M059J (cell line): Measurements from ENCODE around the gene ARL13A. TPM values are rescaled to one million over a fixed set of nuclear protein-coding genes. Genes with fewer than 3 reads are reported as not detected.
A peak's percentile ranks its signal among the peaks of the same experiment; 100 is the strongest.

Experiments used
- DNase-seq: peaks from one replicate; pipeline ENCODE4 v3.0.0-alpha.2; 2012; ENCODE audit warnings: low read depth
- total RNA-seq: library from RNA; depleted of rRNA; stranded (reverse); fragments of >200 nt; shearing (Covaris generic); gene quantifications from 2 replicates; pipeline ENCODE4 v1.2.3, GENCODE V29; 2014; rRNA removed

Gene ARL13A
- not detected in 2 replicates for total RNA-seq

DNA sequence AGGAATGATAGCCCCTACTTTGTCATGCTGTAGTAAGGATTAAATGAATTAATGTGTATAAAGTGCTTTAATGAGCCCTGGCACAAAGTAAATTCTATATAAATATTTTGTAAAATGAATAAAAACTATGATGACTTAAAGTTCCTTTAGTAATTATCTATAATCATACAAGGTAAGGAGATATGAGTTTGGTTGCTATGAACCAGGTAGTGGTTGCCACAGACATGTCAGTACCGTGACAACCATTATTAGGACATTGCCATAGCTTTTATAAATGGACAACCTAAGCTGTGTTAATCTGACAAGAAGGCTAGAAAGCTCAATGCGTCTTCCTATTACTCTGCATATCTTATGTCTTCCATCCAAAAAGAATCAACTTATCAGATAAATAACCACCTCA, at the start of gene ARL13A:
TSS of gene ARL13A (plus strand) at position 301 of the 400 bp plus-strand sequence. CDS start 3,982 bp downstream, outside the sequence.
- DNase-seq: no peak

DNA sequence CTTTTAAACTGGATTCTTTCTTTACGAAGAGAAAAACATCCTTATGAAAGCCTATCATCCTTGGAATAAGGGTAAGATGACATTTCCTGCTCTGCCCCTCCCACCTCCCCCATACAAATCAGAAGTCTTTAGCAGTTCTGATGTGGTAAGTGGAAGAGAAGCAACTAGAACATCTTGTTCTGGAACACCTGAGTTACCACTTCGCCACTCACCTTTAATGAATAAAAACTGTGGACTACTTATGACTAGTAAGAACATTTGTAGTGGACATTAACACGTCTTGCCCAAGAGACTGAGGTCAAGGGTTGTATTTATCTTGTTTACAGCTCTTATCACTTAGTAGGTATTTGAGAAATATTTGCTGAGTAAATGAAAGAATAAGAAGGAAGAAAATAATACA, 45.1 kb upstream of the ARL13A start:
- DNase-seq: no peak

DNA sequence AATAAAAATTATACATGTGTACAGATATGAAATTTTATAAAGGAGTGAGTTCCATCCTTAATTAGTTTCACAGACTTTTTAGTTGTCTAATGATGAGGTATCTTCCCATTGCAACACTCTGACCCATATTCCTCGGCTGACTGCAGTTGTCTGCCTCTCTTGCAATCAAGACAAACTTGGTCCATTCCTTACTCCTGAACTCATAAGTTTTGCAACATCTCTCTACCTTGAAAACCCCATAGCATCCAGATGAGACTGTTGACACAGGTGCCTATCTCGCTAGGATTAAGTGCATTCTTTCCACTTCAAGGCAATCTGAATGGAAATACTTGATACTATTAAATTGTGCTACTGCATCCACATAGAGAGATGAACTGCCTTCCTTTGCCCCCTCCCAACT, 43.1 kb upstream of the ARL13A start:
- DNase-seq: no peak

DNA sequence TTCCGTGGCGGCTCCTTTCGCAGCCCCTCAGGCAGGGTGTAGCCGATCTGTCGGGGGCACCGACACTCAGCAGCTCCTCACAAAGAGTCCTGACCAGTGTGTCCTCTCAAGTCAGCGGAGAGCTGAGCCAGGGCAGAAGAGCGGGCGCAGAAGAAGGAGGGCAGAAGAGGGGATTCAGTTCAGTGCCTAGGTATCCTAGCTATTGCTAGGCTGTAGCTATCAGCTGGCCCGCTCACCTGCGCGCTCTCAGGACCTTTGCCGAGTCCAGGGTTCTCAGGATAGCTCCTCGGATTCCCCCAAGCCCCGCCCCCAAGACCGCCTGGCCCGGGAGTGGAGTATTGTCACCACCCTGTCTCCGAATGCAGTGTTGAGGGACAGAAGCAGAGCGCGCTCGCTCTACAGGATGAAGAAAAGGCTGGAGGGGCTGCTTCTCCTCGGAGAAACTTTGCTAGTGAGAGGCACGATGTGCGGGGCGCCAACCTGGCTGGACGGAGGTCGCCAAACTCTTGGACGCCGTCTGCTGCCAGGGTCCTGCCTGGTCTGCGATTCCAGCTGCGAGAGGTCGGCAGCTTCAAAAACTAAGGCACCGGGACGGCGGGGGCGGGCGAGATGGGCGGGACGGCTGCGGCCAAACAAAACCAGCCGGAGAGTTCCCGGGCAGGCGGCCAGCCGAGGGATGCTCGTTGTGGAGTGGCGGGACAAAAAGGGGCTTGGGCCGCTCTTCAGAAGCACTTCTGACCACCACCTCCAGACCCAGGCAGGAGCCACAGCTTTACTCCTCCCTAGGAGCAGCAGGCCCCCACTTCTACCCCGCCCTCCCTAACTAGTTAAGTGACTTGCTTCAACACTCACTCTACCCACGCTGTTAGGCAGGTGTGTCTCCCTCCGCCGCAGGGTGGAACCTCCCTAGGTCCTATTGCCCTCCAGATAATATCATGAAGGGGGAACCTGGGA, 40.6 kb upstream of the ARL13A start, which contains the start of gene XKRX:
TSS of gene XKRX (minus strand) at position 258 of the 954 bp plus-strand sequence. CDS start 613 bp downstream, outside the sequence.
- DNase-seq: peak; percentile 48

DNA sequence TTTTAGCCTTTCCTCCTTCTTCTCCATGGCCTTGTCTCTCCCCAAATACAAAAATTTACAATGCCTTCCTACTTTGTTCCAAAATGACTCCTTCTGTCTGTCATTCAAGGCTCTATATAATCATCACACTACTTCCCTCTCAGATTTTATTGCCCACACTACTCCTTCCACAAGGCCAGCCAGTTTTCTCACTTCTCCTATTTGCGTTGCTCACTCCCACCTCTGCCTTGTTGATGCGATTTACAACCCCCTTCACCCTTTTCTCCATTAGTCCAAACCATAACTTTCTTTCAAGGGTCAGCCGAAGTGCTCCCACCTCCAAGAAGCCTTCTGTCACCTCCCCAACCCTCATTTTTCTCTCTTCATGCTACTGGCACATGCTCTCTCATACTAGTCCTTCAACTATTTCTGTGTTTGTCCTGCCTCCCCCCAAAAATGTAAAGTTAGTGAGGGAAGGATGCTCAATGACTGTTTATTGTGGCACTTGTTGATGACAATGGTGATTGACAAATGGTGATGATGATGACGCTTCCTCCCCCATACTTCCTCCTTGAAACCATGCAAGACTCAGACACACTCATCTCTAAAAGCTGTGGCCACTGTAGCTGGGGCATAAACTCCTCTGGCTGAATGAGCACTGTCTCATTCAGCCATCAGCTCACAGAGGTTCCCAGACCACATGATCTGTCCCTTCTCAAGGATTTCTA, 38.1 kb upstream of the ARL13A start:
- DNase-seq: no peak

DNA sequence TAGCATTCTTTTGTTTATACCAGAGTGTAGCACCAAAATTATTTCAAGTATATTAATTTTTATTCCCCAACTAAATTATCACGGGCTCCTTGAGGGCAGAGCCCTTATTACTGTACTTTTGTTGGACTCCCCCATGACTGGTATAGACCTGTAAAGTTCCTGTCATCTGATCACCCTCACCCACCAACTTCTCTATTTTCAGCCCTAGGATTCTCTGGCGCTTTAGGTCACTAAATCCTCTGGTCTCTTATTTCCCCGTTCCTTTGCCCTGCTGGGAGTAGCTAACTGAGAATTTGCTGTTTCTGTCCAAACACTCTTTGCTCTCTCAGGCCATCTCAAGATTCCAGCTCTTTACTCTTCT, 37.6 kb upstream of the ARL13A start:
- no peak for DNase-seq

DNA sequence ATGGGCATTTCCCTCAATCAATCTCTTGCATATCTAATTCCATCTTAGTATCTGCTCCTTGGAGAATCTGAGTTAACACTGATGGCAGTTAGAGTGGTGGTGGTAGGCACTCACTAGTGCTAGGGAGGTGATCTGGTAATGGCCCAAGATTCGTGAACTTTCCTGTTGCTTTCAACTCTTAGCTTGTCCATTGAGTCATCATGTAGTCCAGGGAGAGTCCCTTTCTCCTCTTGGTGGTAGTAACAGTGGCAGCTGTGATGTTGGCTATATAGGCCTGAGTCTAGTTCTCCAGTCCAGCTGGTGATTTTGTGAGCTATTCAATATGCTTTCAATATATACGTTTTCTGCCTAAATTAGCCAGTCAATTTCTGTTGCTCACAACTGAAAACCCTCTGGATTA, 33.7 kb upstream of the ARL13A start:
- no peak for DNase-seq

DNA sequence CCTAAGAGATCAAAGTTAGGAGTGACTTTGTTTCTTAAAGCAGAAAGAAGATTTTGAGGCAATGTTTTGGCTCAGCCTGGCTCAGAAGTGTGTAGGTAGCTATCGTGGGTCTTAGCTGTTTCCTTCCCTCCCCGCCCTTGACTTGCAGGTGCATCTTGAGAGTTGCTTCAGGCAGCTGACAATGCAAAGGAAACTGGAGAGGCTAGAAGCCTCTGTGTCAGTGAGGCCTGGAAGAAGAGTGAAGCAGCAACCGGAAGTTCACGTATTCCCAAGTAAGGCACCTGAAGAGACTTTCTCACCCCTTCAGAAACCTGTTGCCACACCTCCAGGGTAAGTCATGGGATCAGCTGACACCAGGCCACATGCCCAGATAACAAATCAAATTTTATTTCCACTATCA, 30.2 kb upstream of the ARL13A start:
- DNase-seq: no peak

DNA sequence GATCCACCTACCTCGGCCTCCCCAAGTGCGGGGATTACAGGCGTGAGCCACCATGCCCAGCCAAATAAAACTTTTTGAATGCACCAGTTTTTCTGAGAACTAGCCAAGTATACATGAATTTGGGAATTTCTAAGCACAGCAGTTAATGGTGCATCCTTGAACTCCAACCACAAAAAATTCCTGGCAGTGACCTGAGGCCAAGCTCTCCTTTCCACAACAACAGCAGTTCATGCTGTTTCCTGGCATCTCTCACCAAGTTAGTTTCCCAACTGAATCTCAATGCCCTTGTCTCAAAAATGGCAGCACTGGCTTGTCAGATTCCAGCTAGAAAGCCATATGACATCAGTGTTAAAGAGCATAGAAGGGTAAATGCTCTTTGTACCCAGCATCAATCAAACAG, 24.9 kb upstream of the ARL13A start:
- DNase-seq: peak; percentile 80

DNA sequence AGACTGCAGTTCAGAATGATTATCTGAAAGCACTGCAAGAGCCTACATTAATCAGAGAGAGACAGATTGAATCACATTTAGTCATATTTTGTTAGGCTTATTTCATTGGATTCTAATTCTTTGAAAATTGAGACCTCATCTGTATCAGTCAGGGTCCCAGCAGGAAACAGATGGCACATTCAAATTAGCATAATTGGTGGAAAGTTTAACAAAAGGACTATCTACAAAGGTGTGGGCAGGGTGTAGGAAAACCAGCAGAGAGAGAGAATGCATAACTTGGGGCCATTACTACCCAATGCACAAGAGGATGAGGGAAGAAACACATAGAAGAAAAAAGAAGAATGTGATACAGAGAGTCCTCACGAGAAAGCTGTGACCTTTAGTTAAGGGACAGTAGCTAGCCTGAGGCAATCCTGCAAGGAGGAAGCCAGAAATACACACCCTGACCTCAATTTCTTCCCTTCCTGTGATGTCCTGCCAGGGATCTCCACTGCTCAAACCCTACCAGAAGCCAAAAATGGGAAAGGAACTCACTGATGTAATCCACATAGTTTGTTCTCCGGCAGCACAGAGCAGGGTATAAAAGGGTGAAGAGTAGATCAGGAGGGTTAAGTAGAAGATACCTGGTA, 23.1 kb upstream of the ARL13A start:
- DNase-seq: peak; percentile 91

DNA sequence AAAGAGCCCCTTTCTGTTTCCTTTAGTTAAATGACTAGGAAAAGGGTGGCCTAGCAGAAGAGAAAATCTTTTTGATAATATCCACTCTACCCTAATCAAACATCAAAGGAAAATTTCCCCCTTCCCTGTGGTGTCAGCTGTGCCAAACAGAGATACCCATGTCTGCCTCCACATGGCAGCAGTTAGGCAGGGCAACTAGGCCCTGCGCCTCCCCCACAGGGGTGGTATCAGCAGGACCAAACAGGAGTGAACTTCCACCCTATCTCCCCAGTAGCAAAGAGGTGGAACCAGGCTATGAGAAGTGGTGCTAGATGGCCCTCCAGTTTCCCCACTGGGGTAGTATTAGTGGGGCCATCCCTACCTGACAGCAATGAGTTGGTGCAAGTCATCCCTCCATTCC, 21.0 kb upstream of the ARL13A start:
- no peak for DNase-seq

DNA sequence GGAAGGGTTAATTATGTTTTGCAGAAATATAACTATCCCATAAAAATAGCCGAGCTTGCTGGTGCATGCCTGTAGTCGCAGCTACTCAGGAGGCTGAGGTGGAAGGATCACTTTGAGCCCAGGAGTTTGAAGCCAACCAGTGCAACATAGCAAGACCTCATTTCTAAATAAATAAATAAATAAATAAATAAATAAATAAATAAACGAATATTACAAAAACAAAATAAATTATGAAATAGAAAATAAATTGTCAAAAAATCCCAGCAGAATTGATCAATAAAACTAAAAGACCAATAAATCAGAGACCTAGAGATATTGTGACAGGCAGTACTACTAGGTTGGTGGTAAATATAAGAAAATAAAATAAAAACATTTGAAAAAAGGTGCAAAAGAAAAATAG, 6.7 kb upstream of the ARL13A start:
- DNase-seq: no peak

DNA sequence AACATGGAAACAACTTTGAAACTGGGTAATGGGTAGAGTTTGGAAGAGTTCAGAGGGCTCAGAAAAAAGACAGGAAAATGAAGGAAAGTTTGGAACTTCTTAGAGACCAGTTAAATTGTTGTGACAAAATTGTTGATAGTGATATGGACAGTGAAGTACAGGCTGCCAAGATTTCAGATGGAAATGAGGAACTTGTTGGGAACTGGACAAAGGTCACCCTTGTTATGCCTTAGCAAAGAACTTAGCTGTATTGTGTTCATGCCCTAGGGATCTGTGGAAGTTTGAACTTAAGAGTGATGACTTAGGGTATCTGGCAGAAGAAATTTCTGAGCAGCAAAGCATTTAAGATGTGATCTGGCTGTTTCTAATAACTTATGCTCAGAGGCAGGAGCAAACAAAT, 5.1 kb upstream of the ARL13A start:
- DNase-seq: no peak

DNA sequence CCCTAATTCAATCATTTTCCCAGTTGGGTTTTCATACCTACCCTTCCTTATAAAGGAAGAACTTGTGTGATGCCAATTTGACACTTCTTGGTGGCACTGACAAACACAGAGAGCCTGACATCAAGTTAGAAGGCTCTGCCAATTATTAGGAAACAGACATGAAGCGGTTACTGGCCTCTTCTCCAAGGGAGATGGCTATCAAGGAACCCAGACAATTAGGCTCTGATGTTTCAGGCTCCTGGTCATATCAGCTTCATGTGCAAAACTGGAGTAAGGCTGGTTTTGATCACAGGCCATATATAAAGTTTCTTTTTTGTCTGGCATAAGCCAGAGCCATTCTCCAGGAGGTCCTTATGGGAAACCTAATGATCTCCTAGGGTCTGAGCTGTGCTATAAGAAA, 428 bp downstream of the ARL13A start:
- DNase-seq: no peak

DNA sequence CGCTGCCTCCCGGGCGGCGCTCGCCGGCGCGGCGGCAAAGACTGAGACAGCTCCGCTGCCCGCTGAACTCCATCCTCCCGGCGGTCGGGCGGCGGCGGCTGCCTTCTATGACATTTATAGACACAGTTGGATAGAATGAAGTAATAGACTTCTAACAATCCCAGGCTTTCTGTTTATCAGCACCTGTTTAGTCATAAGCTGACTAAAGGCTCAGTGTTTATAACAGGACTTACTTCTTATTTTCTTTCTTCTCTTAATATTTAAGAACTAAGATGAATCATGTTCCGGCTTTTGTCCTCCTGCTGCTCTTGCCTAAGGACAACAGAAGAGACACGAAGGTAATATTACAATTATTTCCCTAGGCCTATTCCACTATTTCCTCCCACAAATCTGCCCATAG, 3.9 kb downstream of the ARL13A start:
- DNase-seq: peak; percentile 88

DNA sequence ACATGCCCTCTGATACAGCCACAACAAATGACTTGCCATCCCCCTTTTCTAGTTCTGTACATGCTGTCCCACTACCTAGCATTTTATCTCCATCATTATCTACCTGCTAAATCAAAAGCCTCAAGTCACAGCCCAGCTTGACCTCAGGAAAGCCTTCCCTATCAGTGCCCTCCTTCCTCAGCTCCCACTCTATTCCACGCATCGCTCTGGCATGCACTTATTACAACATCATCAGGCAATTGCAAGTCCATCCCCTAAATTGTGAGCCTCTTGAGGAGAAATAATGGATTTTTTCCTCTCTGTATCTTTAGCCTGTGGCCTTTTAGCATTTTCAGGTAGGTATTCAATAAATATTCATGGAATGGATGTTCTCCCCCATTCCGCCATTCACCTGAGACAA, 5.7 kb downstream of the ARL13A start:
- no peak for DNase-seq

DNA sequence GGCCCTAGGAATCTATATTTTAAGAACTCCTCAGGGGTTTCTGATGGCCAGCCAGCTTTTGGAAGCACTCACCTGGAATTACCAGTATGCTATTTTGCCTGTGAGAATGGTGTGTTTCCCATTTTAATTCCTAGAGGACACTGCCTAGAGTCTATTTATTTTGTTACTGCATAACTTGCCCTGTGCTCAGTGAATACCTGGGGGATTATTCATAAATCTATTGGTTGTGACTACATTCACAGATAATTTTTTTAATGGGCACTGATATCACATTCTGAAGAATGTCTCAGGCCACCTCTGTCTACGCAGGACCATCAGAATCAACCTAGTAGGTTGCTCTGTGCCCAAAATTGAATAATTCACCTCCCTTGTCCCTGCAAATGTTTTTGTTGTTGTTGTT, 6.7 kb downstream of the ARL13A start:
- DNase-seq: peak; percentile 58

DNA sequence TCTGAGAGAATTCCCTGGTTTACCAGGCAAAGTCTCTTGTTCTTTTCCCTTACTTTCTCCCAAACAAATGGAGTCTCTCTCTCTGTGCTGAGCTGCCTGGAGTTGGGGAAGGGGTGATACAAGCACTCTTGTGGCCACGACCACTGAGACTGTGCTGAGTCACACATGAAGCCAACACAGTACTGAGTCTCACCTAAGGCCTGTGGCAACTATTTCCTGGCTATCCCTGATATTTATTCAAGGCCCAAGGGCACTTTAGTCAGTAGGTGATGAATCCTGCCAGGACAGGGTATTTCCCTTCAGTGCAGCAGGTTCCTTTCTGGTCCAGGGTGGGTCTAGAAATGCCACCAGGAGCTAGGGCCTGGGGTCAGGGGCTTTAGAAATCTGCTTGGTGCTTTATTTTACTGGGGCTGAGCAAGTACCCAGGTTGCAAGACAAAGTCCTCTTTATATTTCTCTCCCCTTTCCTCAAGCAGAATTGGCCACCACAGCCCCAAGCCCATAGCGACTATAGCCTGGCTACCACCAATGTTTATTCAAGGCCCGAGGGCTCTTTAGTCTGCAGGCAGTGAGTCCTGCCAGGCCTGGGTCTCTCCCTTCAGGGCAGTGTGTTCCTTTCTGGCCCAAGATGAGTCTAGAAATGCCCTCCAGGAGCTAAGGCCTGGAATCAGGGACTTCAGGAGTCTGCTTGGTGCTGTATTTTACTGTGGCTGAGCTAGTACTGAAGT, 10.5 kb downstream of the ARL13A start:
- DNase-seq: peak; percentile 88

DNA sequence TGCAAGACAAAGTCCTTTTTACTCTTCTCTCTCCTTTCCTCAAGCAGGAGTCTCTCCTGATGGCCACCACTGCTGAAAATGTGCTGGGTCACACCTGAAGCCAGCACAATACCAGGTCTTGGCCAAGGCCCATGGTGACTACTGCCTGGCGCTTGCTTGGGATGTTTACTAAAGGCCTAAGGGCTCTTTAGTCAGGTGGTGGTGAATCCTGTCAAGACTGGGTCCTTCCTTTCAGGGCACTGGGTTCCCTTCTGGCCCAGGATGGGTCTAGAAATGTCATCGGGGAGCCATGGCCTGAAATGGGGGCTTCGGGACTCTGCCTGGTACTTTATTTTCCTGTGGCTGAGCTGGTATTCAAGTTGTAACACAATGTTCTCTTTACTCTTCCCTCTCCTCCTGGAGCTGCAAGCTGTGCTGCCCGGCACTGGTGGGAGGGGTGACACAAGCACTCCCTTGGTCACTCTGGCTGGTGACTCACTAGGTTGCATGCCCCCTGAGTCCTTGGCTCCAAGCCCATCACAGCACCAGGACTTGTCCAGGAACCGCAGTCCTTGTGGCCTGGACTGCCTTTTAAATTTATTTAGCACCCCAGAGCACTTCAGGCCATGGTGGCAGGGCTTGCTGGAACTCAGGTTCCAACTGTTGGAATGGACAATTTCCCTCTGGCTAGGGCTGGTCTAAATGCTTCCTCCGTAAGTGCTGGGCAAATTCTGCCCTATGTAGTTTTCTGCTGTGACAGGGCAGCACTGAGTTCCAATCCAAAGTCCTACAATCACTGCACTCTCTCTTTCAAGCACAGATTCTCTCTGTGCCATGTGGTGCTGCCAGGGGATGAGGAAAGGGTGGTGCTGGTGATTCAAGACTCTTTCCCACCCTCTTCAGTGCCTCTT, 11.3 kb downstream of the ARL13A start:
- peak; percentile 98 for DNase-seq

DNA sequence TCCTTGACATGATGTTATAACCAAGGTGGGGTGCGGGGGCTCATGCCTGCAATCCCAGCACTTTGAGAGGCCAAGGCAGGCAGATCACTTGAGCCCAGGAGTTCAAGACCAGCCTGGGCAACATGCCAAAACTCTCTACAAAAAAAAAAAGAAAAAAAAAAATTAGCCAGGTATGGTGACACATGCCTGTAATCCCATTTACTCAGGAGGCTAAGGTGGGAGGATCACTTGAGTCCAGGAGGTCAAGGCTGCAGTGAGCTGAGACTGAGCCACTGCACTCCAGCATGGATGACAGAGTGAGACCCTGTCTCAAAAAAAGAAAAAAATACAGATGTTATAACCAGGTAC, 12.0 kb downstream of the ARL13A start:
- peak; percentile 56 for DNase-seq

DNA sequence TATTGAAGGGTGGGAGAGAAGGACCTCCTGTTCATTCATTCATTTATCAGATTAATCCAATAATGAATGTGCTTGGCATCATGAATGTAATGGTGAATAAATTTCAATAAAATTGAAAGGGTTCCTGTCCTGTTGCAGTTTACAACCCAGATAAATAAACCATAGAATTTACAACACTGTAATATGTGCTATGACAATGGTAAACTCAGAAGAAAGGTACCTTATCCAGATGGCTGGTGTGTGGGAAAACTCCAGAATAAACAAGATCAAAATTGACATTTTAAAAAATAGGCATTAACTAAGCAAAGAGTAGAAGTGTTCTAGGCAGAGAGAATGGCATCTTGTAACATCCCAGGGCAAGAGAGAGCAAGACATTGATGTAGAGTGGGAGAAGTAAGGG, 15.3 kb downstream of the ARL13A start:
- DNase-seq: no peak
